22Rv1 (cell line): ENCODE measurements around the gene SDK1.

Experiments used
- ZFX ChIP-seq: fragments of 450-650 bp; IDR thresholded peaks from 2 replicates; pipeline ENCODE4 v1.6.1; 2017; ENCODE audit warnings: antibody characterized with exemption, borderline replicate concordance
- TF ChIP-seq, protein P1 (sequence below): fragments of 450-650 bp; IDR thresholded peaks from 2 replicates; pipeline ENCODE4 v1.5.1; 2017; ENCODE audit warnings: mild to moderate bottlenecking

GRCh38 chr7:3957472-3958108, 656.5 kb downstream of the SDK1 start:
- TF ChIP-seq, protein P1, sequence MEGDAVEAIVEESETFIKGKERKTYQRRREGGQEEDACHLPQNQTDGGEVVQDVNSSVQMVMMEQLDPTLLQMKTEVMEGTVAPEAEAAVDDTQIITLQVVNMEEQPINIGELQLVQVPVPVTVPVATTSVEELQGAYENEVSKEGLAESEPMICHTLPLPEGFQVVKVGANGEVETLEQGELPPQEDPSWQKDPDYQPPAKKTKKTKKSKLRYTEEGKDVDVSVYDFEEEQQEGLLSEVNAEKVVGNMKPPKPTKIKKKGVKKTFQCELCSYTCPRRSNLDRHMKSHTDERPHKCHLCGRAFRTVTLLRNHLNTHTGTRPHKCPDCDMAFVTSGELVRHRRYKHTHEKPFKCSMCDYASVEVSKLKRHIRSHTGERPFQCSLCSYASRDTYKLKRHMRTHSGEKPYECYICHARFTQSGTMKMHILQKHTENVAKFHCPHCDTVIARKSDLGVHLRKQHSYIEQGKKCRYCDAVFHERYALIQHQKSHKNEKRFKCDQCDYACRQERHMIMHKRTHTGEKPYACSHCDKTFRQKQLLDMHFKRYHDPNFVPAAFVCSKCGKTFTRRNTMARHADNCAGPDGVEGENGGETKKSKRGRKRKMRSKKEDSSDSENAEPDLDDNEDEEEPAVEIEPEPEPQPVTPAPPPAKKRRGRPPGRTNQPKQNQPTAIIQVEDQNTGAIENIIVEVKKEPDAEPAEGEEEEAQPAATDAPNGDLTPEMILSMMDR = no peak
- no peak for TF ChIP-seq ZFX
